Testis (tissue), 2 donors: Measurements from ENCODE around the gene WNT11.

ENCODE experiments used
- POLR2A ChIP-seq: fragments of 450-650 bp; IDR thresholded peaks from one replicate; pipeline ENCODE4 v1.6.1; 2017; ENCODE audit warnings: antibody characterized with exemption, mild to moderate bottlenecking, moderate library complexity
- TF ChIP-seq, protein P1 (sequence below), 3 experiments: fragments of 450-650 bp in 2 of 3; fragments of 200-600 bp in 1 of 3; sonication (generic) in 1 of 3; IDR thresholded peaks; one replicate each; pipeline ENCODE4 v1.5.1; 2016 to 2019; ENCODE audit warnings: antibody characterized with exemption in 3 of 3, mild to moderate bottlenecking in 2 of 3, moderate library complexity in 1 of 3

DNA sequence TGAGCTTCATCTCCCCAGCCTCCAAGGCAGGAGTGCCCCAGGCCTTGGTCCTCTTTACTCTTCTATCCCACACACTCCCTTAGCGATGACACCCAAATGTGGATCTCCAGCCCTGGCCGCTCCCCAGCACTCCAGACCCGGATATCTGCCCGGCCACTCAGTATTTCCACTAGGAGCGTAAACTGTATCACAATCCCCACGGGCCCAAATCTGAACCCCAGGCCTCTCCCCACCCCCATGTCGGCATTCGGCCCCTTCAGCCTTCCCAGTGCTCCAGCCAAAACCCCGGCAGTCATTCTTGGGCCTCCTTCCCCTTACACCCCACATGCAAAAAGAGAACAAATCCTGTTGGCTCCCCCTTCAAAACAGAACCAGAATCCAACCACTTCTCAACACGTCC lies 20.8 kb downstream of the WNT11 start:
- no peak for TF ChIP-seq POLR2A
- TF ChIP-seq, protein P1, sequence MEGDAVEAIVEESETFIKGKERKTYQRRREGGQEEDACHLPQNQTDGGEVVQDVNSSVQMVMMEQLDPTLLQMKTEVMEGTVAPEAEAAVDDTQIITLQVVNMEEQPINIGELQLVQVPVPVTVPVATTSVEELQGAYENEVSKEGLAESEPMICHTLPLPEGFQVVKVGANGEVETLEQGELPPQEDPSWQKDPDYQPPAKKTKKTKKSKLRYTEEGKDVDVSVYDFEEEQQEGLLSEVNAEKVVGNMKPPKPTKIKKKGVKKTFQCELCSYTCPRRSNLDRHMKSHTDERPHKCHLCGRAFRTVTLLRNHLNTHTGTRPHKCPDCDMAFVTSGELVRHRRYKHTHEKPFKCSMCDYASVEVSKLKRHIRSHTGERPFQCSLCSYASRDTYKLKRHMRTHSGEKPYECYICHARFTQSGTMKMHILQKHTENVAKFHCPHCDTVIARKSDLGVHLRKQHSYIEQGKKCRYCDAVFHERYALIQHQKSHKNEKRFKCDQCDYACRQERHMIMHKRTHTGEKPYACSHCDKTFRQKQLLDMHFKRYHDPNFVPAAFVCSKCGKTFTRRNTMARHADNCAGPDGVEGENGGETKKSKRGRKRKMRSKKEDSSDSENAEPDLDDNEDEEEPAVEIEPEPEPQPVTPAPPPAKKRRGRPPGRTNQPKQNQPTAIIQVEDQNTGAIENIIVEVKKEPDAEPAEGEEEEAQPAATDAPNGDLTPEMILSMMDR (IDR thresholded peaks at IDR 0.05): no peak
